ENCODE data around the gene ERMARD.

DNA sequence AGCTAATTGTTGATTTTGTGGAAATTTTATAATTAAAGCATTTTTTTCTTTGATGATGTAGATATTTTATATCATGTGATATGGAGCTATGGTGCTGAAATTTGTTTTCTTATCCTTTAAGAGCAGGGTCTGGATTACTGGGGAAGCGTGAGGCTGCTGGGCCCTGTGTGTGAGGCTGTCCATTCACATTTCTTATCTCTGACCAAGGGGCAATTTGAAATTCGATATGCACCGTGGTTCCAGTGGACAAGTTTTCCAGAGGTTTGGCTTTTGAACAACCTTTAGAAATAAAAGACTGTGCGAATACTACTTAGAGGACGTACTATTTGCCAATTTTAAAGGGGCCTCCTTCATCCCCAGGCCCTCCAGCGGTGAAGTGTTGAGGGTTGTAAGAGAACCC is 3.7 kb downstream of the ERMARD start:
- no peak for TF ChIP-seq CTCF (IDR thresholded peaks at IDR 0.05; ENCODE audit: low read length)
- no peak for TF ChIP-seq EZH2 (optimal IDR thresholded peaks at IDR 0.05; ENCODE audit: low read depth, low read length)
- no peak for TF ChIP-seq EZH2phosphoT487 (IDR thresholded peaks at IDR 0.05; ENCODE audit: low read length)

All from MM.1S (cell line).